GM21526 (cell line): ENCODE results near the gene RHOV.
"Not testable (repeated sequence)": the region's sequence is repeated elsewhere in the genome, so short reads cannot be mapped to it uniquely, and the experiment has no call there.

Experiments
- ATAC-seq: cut with Tn5 transposase; IDR thresholded peaks from one replicate; pipeline ENCODE4 v1.9.1; 2021; ENCODE audit warnings: moderate library complexity; ENCODE audit not compliant: unreplicated experiment, low FRiP score

Gene RHOV

DNA sequence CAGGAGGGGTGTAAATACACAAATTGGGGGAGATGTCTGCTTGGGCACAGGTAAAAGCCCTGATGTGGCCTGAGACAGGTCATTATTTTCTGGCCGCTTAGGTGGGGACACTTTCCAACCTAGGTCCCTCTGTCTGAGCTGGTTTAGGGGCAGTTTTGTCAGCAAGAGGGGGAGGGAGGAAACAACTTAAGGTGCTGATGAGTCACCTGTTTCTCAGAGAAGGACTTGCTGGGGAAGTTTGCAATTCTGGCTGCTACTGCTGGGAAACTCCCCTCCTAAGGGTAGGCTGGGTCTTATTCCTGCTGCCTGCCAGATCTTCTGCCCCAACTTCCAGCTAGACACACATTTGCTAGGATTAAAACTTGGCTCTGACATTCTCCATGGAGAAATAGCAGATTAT lies 4.8 kb upstream of the RHOV start:
- ATAC-seq = no peak

DNA sequence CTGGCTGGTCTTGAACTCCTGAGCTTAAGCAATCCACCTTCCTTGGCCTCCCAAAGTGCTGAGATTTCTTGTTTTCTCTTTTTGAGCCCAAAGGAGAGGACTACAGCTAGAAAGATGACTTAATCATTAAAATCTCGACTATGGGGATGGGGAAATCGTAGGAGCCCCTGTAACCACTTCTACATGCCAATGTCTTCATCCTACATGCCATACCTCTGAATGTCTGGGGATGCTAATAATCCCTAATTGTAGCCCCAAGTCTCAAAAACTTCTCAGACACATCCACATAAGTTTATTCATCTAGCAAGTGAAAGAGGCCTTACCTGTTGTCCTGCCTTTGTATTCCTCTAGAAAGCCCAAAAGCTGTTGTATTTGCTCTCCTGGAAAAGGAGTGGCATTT lies 3.7 kb upstream of the RHOV start:
- ATAC-seq = no peak

DNA sequence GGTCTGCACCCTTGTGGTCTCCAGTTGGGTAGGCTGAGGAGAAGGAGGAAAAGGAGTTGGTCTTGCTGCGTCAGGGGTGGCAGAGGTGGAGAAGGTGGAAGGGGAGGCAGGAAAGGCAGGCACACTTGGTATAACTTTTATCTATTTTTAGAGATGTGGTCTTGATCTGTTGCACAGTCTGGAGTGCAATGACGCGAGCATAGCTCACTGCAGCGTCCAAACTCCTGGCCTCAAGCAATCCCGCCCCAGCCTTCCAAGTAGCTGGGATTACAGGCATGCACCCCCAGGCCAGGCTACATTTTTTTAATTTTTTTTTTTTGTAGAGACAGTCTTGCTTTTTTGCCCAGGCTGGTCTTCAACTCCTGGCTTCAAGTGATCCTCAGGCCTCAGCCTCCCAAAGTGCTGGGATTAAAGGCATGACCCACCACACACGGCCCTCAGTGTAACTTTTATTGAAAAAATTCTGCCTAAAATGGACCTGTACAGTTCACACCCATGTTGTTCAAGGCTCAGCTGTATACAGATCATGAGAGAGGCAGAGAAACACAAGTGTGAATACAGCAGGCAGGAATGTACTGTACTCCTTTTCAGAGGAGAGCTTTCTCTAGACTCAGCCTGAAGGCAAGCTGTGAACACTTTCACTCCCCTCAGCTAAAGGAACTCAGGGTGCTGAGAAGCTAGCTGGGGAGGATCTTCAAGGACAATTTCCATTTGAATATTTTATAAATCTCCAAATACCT lies 2.1 kb upstream of the RHOV start:
- no peak for ATAC-seq

DNA sequence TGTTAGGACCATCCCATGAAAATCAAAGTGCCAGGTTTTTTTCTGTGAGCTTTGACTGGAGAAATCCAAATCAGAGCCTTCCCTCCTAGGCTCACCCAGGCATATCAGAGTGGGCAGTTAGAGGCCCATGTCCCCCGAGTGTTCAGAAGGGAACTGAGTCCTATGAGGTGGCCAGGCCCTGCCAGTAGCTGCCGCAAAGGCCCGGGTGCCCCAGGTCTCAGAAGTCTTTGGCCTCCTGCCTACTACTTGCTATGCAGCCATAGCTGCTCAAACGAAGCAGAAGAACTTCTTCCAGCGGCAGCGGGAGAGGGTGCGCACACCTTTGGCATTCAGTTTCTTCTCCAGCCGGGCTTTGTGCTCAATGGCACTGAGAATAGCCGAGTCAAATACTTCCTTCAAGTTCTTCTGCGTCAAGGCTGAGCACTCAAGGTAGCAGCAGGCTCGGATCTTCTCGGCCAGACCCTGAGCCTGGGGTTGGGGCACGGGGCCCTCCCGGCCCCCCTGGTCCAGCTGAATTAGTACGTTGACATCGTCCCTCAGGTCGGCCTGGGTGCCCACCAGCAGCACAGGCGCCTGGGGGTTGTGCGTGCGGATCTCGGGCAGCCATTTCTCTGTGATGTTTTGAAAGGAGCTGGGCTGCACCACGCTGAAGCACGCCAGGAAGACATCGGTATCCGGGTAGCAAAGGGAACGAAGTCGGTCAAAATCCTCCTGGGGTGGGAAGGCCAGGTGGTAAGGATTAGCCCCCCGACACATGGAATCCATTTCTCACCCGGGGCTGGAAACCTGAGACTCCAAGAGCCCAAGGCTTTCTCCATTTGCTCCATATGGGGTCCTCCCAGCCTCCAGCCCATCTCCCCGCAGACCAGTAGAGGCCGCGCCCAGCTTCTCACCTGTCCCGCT lies 992 bp downstream of the RHOV start:
- no peak for ATAC-seq

DNA sequence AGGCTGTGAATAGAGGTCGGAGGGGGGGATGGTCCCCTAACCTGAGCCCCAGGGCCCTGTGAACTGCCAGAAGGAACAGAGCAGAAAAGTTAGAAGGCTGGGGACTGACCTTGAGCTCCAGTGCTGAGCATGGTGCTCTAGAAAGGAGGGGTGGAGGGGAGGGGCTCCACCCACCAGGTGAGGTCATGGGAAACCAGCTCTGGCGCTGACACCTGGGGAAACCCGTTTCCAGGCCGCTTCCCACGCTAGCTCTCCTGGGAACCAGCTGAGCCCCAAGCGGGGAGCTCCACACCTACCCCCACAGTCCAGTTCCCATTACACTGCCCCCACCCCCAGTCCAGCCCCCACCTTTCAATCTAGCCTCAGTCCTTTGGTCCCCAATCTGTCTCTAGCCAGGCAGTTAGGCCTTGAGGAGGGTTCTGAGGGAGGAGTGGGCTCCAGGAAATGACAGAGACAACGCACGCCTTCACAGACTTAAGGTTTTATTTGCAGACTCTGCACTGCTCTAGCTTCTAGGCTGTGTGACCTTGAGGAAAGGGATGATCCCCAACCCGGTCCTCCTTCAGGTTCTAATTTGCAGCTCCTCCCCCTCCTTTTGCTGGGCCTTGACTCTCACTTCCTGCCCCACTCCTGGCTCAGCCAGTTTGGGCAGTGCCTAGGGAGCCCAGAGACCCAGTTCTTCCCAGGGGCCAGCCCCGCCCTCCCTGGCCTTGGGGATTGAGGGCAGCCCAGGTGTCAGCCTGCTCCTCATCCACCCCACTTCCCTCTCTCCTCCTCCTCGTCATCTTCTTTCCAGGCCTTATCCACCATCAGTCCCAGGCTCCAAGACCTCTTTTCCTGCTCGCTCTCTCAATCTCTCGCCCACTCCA lies 2.1 kb downstream of the RHOV start:
- ATAC-seq = no peak

DNA sequence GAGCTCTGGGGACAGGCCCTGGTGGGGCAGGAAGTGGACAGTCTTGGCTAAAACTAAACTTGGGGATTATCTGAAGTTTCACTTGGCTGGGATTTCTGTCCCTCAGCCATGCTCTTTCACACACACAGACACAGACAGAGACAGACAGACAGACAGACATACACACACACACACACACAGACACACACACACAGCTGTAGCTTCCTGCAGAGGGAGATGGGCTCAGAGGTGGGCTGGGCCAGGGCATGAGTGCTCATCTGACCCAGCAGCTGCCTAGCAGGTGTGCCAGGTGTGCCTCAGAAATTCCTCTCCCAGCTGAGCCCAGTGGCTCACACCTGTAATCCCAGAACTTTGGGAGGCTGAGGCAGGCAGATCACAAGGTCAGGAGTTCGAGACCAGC lies 3.3 kb downstream of the RHOV start:
- ATAC-seq = no peak

DNA sequence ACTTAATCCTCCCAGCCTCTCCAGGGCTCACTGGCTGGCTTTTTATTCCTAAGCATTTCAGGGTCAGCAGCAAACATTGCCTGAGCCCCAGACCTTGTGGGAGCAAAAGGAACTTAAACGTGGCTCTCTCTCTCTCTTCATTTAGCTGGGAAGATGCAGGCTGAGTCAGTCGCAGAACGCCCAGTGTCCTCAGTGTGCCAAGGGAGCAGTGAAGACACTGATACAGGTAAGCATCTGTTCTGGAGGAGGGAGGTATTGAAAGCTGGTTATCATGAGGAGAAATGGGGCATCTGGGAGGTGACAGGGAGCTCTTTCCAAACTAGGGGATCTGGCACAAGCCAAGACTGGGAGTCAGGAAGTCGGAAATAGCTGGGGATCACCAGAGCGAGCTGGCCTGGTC lies 4.3 kb downstream of the RHOV start:
- no peak for ATAC-seq

DNA sequence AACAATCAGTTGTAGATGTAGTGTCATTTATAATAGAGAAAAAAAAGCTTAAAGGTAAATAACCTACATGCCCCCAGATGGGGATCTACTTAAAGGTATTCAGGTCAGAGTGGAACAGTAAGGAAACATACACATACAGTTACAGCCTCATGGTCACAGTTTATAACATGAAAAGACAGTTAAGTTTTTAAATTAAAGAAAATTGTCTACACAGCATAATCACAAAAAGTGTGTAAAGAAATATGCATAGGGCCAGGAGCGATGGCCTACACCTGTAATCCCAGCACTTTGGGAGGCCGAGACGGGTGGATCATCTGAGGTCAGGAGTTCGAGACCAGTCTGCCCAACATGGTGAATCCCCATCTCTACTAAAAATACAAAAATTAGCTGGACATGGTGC lies 6.8 kb downstream of the RHOV start:
- ATAC-seq = no peak

DNA sequence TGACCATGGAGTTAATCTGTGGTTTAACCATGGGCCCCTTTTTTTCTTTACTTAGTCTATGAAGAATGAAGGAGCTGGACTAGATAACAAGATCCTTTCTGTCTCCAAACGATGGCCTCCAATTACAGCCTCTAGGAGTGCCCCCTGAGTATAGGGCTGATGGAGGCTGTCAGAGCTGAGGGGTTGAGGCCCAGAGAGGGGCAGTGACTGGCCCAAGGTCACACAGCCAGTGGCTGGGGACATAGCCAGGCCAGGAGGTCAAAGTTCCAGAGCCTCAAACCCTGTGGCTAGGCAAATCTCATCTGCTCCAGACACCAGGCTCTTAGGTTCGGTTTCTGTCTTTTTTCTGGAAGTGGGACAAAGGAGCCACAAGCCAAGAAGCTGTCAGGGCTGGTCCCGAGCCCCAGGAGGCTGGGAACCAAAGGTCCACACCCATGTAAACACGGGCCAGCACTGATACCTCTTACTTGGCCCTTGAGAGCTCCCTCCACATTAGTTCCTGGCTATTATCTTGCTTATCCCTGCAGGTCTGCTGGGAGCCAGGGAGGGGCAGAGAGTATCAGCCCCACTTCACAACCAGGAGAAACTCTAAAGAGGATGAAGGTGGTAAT lies 10.3 kb downstream of the RHOV start:
- no peak for ATAC-seq

DNA sequence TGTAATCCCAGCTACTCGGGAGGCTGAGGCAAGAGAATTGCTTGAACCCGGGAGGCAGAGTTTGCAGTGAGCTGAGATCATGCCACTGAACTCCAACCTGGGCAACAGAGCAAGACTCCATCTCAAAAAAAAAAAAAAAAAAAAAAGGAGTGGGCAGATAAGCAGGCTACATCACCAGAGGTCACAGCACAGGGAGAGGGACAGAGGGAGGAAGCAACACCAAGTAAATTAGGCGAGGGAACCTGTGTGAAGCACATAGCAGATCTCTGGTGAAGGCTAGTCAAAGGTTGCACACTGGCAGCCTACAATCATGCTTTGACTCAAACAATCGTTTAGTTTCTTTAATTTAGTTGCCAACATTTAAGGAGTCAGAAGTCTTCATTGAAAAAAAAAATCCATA lies 12.9 kb downstream of the RHOV start:
- not testable (repeated sequence) for ATAC-seq

DNA sequence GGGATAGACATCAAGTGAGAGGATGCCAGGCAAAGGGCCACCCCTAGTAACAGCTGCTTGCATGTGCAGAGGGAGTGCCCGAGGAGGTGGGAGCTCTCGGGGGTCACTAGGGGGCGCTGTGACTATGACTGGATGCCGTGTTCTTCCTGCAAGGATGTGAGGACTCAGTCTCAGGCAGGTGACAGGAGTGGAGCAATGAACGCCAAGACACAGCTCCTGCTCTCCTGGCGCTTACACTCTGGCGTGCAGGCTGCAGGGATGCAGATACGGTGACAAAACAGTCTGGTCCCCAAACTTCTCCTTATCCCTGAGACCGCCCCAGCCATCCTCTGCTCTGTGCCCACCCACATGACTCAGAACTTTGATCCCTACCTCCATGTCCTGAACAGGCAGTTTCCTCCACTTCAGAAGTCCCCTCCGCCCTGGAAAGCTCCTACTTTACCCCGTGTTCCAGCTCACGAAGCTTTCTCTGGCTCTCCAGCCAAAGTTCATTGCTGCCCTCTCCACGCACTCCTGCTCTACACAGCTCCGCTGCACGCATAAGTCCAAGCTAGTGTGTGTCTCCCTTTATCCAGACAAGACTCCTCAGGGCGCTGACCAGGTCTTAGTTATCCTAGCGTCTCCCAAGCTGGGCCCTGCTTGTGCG lies 14.7 kb downstream of the RHOV start:
- no peak for ATAC-seq

DNA sequence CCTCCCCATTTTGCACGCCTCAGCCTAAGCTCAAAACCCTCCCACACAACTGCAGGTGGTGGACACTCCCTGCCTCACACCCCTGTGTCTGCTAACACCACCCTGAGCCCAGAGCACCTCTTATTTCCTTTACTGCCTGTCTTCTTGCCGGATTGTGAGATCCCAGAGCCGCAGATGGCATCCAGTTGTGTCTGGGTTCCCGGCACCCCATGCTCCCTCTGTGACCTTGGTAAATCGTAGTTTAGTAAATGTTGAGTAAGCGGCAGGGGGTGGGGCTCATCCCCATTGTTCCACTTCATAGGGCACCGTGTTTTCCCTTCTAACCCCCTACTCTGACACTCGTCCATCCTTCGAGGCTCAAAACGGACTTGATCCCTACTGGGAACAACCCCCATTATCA lies 15.3 kb downstream of the RHOV start:
- ATAC-seq = no peak

DNA sequence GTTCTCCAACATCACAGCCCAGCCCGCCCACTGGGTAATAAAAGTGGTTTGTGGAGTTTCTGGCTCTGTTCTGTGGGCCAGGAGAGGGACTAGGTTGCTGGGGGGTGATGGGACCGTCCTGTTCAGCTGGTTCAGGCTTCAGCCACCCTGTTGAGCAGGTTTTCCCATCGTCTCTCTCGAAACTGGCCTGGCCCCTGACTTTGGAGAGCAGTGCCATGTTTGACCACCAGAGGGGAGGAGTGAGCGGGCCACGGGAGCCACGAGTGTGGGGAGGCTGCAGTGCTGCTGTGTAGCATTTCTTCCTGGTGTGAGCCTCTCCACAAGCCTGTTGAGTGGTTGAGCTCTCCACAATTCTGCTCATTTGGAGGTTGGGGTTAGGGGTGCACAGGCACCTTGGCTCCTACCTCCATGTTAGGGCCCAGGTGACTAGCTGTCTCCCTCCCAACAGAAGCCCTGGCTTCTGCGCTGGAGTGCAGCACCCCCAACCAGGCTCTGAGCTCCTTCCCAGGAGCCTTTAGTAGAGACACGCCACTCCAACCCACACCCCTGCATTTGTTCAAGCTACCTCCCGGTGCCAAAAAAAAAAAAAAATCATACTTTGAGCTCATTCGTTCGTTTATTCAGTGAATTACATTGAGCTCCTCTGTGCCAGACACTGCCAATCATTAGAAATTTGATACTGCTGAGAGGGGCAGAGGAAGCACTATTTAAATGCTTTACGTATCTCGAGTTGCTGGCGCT lies 16.3 kb downstream of the RHOV start:
- ATAC-seq = no peak

DNA sequence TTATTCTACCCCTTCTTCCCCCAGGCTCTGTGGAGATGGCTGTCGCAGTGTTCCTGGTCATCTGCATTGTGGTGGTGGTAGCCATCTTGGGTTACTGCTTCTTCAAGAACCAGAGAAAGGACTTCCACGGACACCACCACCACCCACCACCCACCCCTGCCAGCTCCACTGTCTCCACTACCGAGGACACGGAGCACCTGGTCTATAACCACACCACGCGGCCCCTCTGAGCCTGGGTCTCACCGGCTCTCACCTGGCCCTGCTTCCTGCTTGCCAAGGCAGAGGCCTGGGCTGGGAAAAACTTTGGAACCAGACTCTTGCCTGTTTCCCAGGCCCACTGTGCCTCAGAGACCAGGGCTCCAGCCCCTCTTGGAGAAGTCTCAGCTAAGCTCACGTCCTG lies 17.3 kb downstream of the RHOV start:
- ATAC-seq = no peak

DNA sequence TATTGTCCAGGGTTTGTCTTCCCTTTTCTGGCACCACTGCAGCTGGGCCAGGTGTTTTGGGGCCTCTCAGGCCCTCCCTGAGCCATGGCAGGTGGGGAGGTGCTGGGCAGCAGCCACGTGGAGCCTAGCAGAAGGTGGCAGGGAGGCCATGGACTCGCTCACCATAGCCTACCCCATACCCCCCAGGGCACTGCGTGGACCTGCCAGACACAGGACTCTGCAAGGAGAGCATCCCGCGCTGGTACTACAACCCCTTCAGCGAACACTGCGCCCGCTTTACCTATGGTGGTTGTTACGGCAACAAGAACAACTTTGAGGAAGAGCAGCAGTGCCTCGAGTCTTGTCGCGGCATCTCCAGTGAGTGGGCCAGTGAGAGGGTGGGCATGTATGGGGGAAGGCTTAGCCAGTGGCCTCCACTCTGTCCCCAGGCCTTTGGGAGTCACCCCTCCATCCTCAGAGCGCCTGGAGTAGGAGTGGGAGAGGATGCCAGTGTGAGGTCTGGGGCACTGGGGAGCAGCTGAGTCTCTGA lies 18.3 kb downstream of the RHOV start:
- no peak for ATAC-seq

DNA sequence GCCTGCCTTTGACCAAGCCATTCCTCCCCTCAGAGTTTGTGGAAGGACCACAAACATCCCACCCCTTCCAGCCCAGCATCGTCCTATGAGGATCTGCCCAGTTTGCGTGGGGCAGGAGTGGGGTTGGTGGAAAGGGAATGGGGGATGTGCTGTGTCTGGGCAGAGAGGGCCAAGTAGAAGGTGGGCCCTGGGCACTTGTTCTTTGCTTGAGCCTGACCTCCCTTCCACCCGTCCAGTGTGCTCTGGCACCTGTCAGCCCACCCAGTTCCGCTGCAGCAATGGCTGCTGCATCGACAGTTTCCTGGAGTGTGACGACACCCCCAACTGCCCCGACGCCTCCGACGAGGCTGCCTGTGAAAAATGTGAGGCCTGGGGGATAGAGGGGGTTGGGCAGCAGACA lies 19.9 kb downstream of the RHOV start:
- no peak for ATAC-seq

DNA sequence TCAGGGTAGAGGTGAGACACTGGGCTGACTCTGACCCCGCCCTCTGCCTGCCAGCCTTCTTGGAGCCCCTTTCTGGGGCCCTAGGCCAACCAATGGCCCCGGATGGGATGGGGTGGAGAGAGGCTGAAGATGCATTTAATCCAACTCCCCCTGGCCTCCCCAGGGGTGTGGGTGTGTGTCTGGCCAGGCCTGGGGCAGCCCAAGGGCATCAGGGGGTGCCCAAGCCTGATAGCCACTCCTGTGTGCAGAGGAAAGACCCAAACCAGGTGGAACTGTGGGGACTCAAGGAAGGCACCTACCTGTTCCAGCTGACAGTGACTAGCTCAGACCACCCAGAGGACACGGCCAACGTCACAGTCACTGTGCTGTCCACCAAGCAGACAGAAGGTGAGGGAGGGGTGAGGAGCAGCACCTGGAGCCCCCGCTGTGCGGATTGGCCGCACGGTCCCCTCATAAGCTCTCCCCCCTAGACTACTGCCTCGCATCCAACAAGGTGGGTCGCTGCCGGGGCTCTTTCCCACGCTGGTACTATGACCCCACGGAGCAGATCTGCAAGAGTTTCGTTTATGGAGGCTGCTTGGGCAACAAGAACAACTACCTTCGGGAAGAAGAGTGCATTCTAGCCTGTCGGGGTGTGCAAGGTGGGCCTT lies 20.7 kb downstream of the RHOV start:
- no peak for ATAC-seq

DNA sequence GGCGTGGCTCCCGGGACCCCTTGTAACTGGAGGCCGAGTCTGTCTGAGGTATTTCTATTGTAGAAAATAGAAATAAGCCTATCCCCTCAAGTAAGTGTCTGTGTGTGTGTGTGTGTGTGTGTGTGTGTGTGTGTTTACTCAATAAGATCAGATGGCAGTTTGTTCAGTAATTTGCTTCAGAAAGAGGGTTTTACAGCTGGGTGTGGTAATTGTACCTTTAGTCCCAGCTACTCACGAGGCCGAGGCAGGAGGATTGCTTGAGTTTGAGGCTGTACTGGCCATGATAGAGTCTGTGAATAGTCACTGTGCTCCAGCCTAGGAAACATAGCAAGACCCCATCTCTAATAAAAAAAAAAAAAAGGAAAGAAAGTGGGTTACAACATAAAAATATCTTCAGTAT lies 21.5 kb downstream of the RHOV start:
- no peak for ATAC-seq
